Brain microvascular endothelial cell (primary cell): ENCODE data around the gene SKAP1.

Source experiments
- DNase-seq: peaks from one replicate; pipeline ENCODE4 v3.0.0-alpha.2; 2020
- H3K27ac ChIP-seq: fragments of 250-450 bp; sonication (Bioruptor Pico); 2 replicates; pipeline ENCODE4 v1.5.1; 2020; ENCODE audit warnings: mild to moderate bottlenecking, moderate library complexity
- H3K27me3 ChIP-seq: fragments of 250-450 bp; sonication (Bioruptor Pico); replicated peaks from 2 replicates; pipeline ENCODE4 v1.5.1; 2020; ENCODE audit warnings: mild to moderate bottlenecking
- H3K36me3 ChIP-seq: fragments of 250-450 bp; sonication (Bioruptor Pico); replicated peaks from 2 replicates; pipeline ENCODE4 v1.5.1; 2020; ENCODE audit warnings: mild to moderate bottlenecking
- H3K4me3 ChIP-seq: 2 replicates; pipeline ENCODE4 v1.5.1; 2011; ENCODE audit warnings: low read depth, mild to moderate bottlenecking, control low read depth, low read length, moderate library complexity
- in situ Hi-C: cut with HindIII; loops from 2 replicates; pipeline ENCODE4 v1.10.0; 2017; ENCODE audit warnings: low sequenced_read_pairs, low pct_ligation_motif_present
- TF ChIP-seq, protein P1 (sequence below): IDR thresholded peaks from 2 replicates; pipeline ENCODE4 v1.5.1; 2011; ENCODE audit warnings: low read depth, mild to moderate bottlenecking, moderate library complexity, low read length, control low read depth, inconsistent platforms; ENCODE audit errors: missing control alignments

The SKAP1 gene

DNA sequence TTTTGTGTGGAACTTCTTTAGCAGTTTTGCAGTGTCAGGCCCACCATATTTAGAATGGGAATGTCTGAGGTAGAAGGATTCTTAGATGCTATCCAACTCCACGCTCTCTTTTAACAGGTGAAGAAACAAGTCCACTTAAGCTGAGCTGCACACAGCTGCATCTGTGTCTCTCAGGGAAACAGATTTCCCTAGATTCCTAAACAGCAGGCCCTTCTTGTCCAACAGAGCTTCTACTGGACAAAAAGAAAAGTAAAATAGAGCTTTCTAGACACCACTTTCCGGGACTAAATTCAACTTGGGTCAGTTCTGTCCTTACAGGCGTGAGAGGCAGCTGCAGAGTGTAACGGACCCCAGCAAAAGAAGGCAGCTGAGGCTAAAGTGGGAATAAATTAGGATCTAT, 270.8 kb downstream of the SKAP1 start:
- TF ChIP-seq, protein P1, sequence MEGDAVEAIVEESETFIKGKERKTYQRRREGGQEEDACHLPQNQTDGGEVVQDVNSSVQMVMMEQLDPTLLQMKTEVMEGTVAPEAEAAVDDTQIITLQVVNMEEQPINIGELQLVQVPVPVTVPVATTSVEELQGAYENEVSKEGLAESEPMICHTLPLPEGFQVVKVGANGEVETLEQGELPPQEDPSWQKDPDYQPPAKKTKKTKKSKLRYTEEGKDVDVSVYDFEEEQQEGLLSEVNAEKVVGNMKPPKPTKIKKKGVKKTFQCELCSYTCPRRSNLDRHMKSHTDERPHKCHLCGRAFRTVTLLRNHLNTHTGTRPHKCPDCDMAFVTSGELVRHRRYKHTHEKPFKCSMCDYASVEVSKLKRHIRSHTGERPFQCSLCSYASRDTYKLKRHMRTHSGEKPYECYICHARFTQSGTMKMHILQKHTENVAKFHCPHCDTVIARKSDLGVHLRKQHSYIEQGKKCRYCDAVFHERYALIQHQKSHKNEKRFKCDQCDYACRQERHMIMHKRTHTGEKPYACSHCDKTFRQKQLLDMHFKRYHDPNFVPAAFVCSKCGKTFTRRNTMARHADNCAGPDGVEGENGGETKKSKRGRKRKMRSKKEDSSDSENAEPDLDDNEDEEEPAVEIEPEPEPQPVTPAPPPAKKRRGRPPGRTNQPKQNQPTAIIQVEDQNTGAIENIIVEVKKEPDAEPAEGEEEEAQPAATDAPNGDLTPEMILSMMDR = no peak
- no peak for DNase-seq
- in situ Hi-C loops = no loop called here
- no peaks in the 10 kb centered on the region for H3K36me3 ChIP-seq
- no peak overlapping the region for H3K27ac ChIP-seq
- no peak overlapping the region for H3K4me3 ChIP-seq
- H3K27me3 ChIP-seq = no peaks in the 10 kb centered on the region

GRCh38 chr17:48155889-48156611, 274.0 kb downstream of the SKAP1 start:
- peaks cover 16% of the 10 kb centered on the region for H3K27me3 ChIP-seq
- DNase-seq = no peak
- in situ Hi-C loops = no loop called here
- no peaks in the 10 kb centered on the region for H3K36me3 ChIP-seq
- no peak overlapping the region for H3K27ac ChIP-seq
- H3K4me3 ChIP-seq = no peak overlapping the region
- TF ChIP-seq, protein P1 = no peak

GRCh38 chr17:48153691-48154358, 276.2 kb downstream of the SKAP1 start:
- DNase-seq = no peak
- TF ChIP-seq, protein P1 = peak; percentile 72
- in situ Hi-C loops = no loop called here
- Histone ChIP-seq H3K4me3 (no peak overlapping the region), H3K36me3 (no peaks in the 10 kb centered on the region), H3K27me3 (peaks cover 37% of the 10 kb centered on the region), H3K27ac (no peak overlapping the region)

DNA sequence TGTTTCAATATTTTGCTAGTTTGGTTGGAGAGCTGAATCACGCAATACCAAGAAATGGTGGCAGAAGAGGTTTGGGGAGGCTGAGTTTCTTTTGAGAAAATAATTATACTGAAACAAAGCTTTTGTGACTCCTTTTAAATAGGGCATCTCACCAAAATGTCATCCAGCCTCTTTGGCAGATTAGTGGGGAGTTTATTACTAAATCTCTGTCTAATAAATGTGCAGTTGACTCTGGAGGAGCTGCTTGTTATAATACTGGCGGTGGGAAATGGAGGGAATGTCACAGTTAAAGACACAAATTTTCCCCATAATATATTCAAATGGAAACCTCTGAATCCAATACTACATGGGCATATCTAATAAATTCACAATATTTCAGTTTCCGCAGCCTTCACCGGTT, 277.7 kb downstream of the SKAP1 start:
- DNase-seq = no peak
- H3K27me3 ChIP-seq = peaks cover 49% of the 10 kb centered on the region
- in situ Hi-C loops = no loop called here

DNA sequence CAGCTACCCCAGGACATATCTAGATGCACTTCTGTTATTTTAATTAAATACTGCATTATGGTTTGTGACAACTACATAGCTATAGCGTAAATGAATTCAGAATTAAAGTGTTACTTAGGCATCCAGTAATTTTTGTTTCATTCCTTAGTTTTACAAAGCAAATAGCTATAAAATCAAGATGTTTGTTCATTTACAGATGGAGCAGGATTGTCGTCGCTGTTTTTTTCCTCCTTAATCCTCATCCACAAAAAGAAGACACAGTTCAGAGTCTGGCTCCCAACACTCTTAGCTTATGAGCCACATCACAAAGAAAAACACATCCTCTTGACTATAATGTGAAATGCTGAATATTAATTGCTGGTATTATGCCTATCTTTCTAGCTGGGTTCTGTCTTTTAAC, 278.8 kb downstream of the SKAP1 start:
- H3K27ac ChIP-seq = no peak overlapping the region
- in situ Hi-C loops = no loop called here
- DNase-seq = no peak
- peaks cover 51% of the 10 kb centered on the region for H3K27me3 ChIP-seq
- TF ChIP-seq, protein P1 = no peak
- no peaks in the 10 kb centered on the region for H3K36me3 ChIP-seq
- H3K4me3 ChIP-seq = no peak overlapping the region

More for the DNA sequence above, 277.7 kb downstream of the SKAP1 start:
- no peaks in the 10 kb centered on the region for H3K36me3 ChIP-seq
- TF ChIP-seq, protein P1 = no peak
- H3K4me3 ChIP-seq = no peak overlapping the region
- H3K27ac ChIP-seq = no peak overlapping the region

DNA sequence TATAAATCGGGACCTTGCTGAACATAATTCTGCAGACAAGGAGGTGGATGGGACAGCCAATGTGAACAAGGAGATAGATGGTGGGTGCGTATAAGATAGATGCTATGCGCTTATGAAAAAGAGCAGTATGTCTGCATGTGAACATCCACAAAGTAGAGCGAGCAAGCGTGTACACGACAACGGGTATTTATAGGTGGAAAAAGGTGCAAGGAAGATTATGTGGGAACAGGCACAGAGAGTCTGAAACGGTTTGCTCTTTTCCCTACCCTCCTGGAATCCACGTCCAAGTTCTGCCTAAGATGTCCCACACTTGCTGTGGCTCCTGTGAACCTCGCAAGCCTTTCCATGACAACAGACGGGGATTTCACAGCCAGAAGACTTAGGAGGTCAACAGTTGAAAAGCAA, 279.4 kb downstream of the SKAP1 start:
- no peak for DNase-seq
- TF ChIP-seq, protein P1 = no peak
- in situ Hi-C loops = no loop called here
- H3K4me3 ChIP-seq = no peak overlapping the region
- H3K27me3 ChIP-seq = peaks cover 51% of the 10 kb centered on the region
- no peak overlapping the region for H3K27ac ChIP-seq
- no peaks in the 10 kb centered on the region for H3K36me3 ChIP-seq
